H9 (cell line): ENCODE data around the gene IFNK. TPM values are rescaled to one million over a fixed set of nuclear protein-coding genes. Genes with fewer than 3 reads are reported as not detected.

Experiments used
- DNase-seq: peaks from one replicate; pipeline ENCODE4 v3.0.0-alpha.2; 2017
- H2AFZ ChIP-seq: one replicate; pipeline ENCODE4 v1.6.1; 2013; ENCODE audit warnings: mild to moderate bottlenecking, low read length, control low read depth, moderate library complexity
- H2AK5ac ChIP-seq: 2 replicates; pipeline ENCODE4 v1.6.1; 2013; ENCODE audit warnings: low read length, control low read depth, mixed read lengths; ENCODE audit not compliant: insufficient read length
- H2BK120ac ChIP-seq: one replicate; pipeline ENCODE4 v1.6.1; 2013; ENCODE audit warnings: low read depth, mild to moderate bottlenecking, low read length, control low read depth, inconsistent platforms; ENCODE audit not compliant: poor library complexity, severe bottlenecking
- H2BK12ac ChIP-seq: 2 replicates; pipeline ENCODE4 v1.6.1; 2013; ENCODE audit warnings: low read length, control low read depth, mixed read lengths, low read depth; ENCODE audit not compliant: insufficient read length
- H2BK15ac ChIP-seq: 2 replicates; pipeline ENCODE4 v1.6.1; 2013; ENCODE audit warnings: low read depth, low read length, control low read depth
- H2BK20ac ChIP-seq: one replicate; pipeline ENCODE4 v1.6.1; 2013; ENCODE audit warnings: low read depth, mild to moderate bottlenecking, low read length, control low read depth, inconsistent platforms; ENCODE audit not compliant: poor library complexity, severe bottlenecking
- H2BK5ac ChIP-seq: 2 replicates; pipeline ENCODE4 v1.6.1; 2013; ENCODE audit warnings: low read length, control low read depth, mixed read lengths; ENCODE audit not compliant: insufficient read length
- H3K14ac ChIP-seq: 2 replicates; pipeline ENCODE4 v1.6.1; 2013; ENCODE audit warnings: low read length, control low read depth; ENCODE audit not compliant: insufficient read depth
- H3K18ac ChIP-seq: 2 replicates; pipeline ENCODE4 v1.6.1; 2013; ENCODE audit warnings: low read depth, mild to moderate bottlenecking, mixed read lengths, low read length, control low read depth; ENCODE audit not compliant: insufficient read length
- H3K23ac ChIP-seq: 2 replicates; pipeline ENCODE4 v1.6.1; 2013; ENCODE audit warnings: low read length, control low read depth, mixed read lengths, low read depth; ENCODE audit not compliant: insufficient read length
- H3K23me2 ChIP-seq: 2 replicates; pipeline ENCODE4 v1.6.1; 2013; ENCODE audit warnings: low read depth, mild to moderate bottlenecking, mixed read lengths, low read length, control low read depth; ENCODE audit not compliant: insufficient read length, poor library complexity, severe bottlenecking
- H3K27ac ChIP-seq: 2 replicates; pipeline ENCODE4 v1.5.1; 2013; ENCODE audit warnings: low read length, control low read depth, mixed read lengths, low read depth; ENCODE audit not compliant: insufficient read length
- H3K27me3 ChIP-seq: 2 replicates; pipeline ENCODE4 v1.6.1; 2013; ENCODE audit warnings: low read length, control low read depth, inconsistent platforms; ENCODE audit not compliant: insufficient read depth
- H3K4ac ChIP-seq: 2 replicates; pipeline ENCODE4 v1.6.1; 2013; ENCODE audit warnings: low read depth, mild to moderate bottlenecking, control low read depth, inconsistent platforms, low read length, moderate library complexity
- H3K4me1 ChIP-seq: 2 replicates; pipeline ENCODE4 v1.6.1; 2013; ENCODE audit warnings: low read length, control low read depth, inconsistent platforms; ENCODE audit not compliant: insufficient read depth
- H3K4me2 ChIP-seq: 2 replicates; pipeline ENCODE4 v1.6.1; 2013; ENCODE audit warnings: low read length, control low read depth, mixed read lengths; ENCODE audit not compliant: insufficient read length, insufficient read depth
- H3K56ac ChIP-seq: 2 replicates; pipeline ENCODE4 v1.6.1; 2013; ENCODE audit warnings: low read depth, mild to moderate bottlenecking, mixed read lengths, low read length, control low read depth; ENCODE audit not compliant: insufficient read length
- H3K79me1 ChIP-seq: 2 replicates; pipeline ENCODE4 v1.6.1; 2013; ENCODE audit warnings: low read depth, mild to moderate bottlenecking, moderate library complexity, low read length, control low read depth, inconsistent platforms; ENCODE audit not compliant: insufficient read depth, poor library complexity, severe bottlenecking
- H3K79me2 ChIP-seq: 2 replicates; pipeline ENCODE4 v1.6.1; 2013; ENCODE audit warnings: low read length, control low read depth, inconsistent platforms; ENCODE audit not compliant: insufficient read depth
- H3K9ac ChIP-seq: 2 replicates; pipeline ENCODE4 v1.6.1; 2013; ENCODE audit warnings: low read length, control low read depth, mixed read lengths; ENCODE audit not compliant: insufficient read length; ENCODE audit errors: extremely low read depth
- H3K9me3 ChIP-seq: one replicate; pipeline ENCODE4 v1.6.1; 2013; ENCODE audit warnings: low read depth, low read length, inconsistent platforms; ENCODE audit not compliant: control insufficient read depth
- H3T11ph ChIP-seq: one replicate; pipeline ENCODE4 v1.6.1; 2013; ENCODE audit warnings: mild to moderate bottlenecking, low read length, control low read depth, inconsistent platforms
- H4K20me1 ChIP-seq: one replicate; pipeline ENCODE4 v1.6.1; 2013; ENCODE audit not compliant: control insufficient read depth, insufficient read length, insufficient read depth
- H4K5ac ChIP-seq: 2 replicates; pipeline ENCODE4 v1.6.1; 2013; ENCODE audit warnings: low read depth, mild to moderate bottlenecking, mixed read lengths, low read length, control low read depth; ENCODE audit not compliant: insufficient read length
- H4K8ac ChIP-seq: replicated peaks from 2 replicates; pipeline ENCODE4 v1.6.1; 2013; ENCODE audit warnings: low read length, control low read depth, mixed read lengths, low read depth; ENCODE audit not compliant: insufficient read length
- H4K91ac ChIP-seq: 2 replicates; pipeline ENCODE4 v1.6.1; 2013; ENCODE audit warnings: low read depth, mild to moderate bottlenecking, moderate library complexity, mixed read lengths, low read length, control low read depth; ENCODE audit not compliant: insufficient read length
- H3K27ac Mint-ChIP-seq, 3 experiments: 2 replicates in 2 of 3; 3 replicates in 1 of 3; pipeline ENCODE4 v1.8.0; 2020 to 2021; ENCODE audit warnings: mixed read lengths in 3 of 3, mild to moderate bottlenecking in 1 of 3, moderate library complexity in 1 of 3
- H3K27me3 Mint-ChIP-seq: 2 replicates; pipeline ENCODE4 v1.8.0; 2021; ENCODE audit warnings: low read depth, mild to moderate bottlenecking, moderate library complexity, mixed read lengths
- H3K36me3 Mint-ChIP-seq, 3 experiments: 2 replicates in 2 of 3; 3 replicates in 1 of 3; pipeline ENCODE4 v1.8.0; 2020 to 2021; ENCODE audit warnings: low read depth in 3 of 3, mixed read lengths in 3 of 3; ENCODE audit not compliant: insufficient read depth in 1 of 3
- H3K4me1 Mint-ChIP-seq, 2 experiments: 2 replicates each; pipeline ENCODE4 v1.8.0; 2020; ENCODE audit warnings: mixed read lengths in 2 of 2
- H3K4me3 Mint-ChIP-seq, 2 experiments: 2 replicates in 1 of 2; 3 replicates in 1 of 2; pipeline ENCODE4 v1.8.0; 2020 to 2021; ENCODE audit warnings: mild to moderate bottlenecking in 2 of 2, mixed read lengths in 2 of 2, moderate library complexity in 1 of 2
- H3K9me3 Mint-ChIP-seq, 2 experiments: 2 replicates in 1 of 2; 3 replicates in 1 of 2; pipeline ENCODE4 v1.8.0; 2020; ENCODE audit warnings: mild to moderate bottlenecking in 2 of 2, mixed read lengths in 2 of 2, moderate library complexity in 1 of 2
- CTCF ChIP-seq: fragments of 200-600 bp; sonication (generic); conservative IDR thresholded peaks from 3 replicates; pipeline ENCODE4 v1.8.0; 2021; ENCODE audit warnings: antibody characterized with exemption, mild to moderate bottlenecking
- WGBS: extraction: QIAGEN DNeasy Blood & Tissue Kit; methylation state at CpG from one replicate; pipeline ENCODE4 v1.1.7; 2013; ENCODE audit warnings: missing lambda C conversion rate, low lambda C conversion rate, mixed read lengths; ENCODE audit not compliant: insufficient read length; ENCODE audit errors: extremely low coverage; 5-methylcytosine and 5-hydroxymethylcytosine counted together
- total RNA-seq: library from RNA; stranded (reverse); gene quantifications from 2 replicates; pipeline ENCODE4 v1.2.1, GENCODE V29; 2021

IFNK gene
- total RNA-seq, 1 experiment from 2014 or later, result not detected

GRCh38 chr9:27534658-27535209 is 10.6 kb downstream of the IFNK start:
- no peak overlapping the region for H3K56ac ChIP-seq

More at GRCh38 chr9:27534658-27535209, 10.6 kb downstream of the IFNK start:
- no peaks in the 10 kb centered on the region for H3K23me2 ChIP-seq
- H2AK5ac ChIP-seq, result no peak overlapping the region
- no peak overlapping the region for H2BK5ac ChIP-seq
- Mint-ChIP-seq H3K4me3 (no peak overlapping the region), H3K36me3 (peaks cover 0 to 5% (median 0%) of the 10 kb centered on the region in 3 experiments; a peak in 1 of 7 replicates), H3K27me3 (no peaks in the 10 kb centered on the region; the same call in 1 of the 2 replicates), H3K27ac (no peak overlapping the region; a peak in 1 of 7 replicates), H3K9me3 (no peaks in the 10 kb centered on the region), H3K4me1 (peaks cover 16 to 19% of the 10 kb centered on the region in 2 experiments)
- H4K91ac ChIP-seq, result no peak overlapping the region
- H3K4me2 ChIP-seq, result no peak overlapping the region
- DNase-seq, result no peak
- no peaks in the 10 kb centered on the region for H3K79me1 ChIP-seq
- no peak overlapping the region for H3K23ac ChIP-seq
- no peak overlapping the region for H3K9ac ChIP-seq
- H2BK20ac ChIP-seq, result no peak overlapping the region
- no CpG with 5 or more reads among the region's 3 CpGs for WGBS
- H3K4ac ChIP-seq, result no peak overlapping the region
- H3K27me3 ChIP-seq, result no peaks in the 10 kb centered on the region
- H3K14ac ChIP-seq, result no peak overlapping the region
- no peaks in the 10 kb centered on the region; the same call in 1 of the 2 replicates for H3K79me2 ChIP-seq
- no peak overlapping the region for H3K27ac ChIP-seq
- no peaks in the 10 kb centered on the region for H3K9me3 ChIP-seq
- no peak overlapping the region for H2BK12ac ChIP-seq
- TF ChIP-seq CTCF, result no peak
- no peaks in the 10 kb centered on the region for H4K20me1 ChIP-seq
- H3K4me1 ChIP-seq, result no peaks in the 10 kb centered on the region; the same call in 1 of the 2 replicates
- H4K8ac ChIP-seq, result no peak overlapping the region
- H3K18ac ChIP-seq, result no peak overlapping the region
- no peak overlapping the region for H2BK120ac ChIP-seq
- H2BK15ac ChIP-seq, result no peak overlapping the region
- no peak overlapping the region for H3T11ph ChIP-seq
- no peak overlapping the region for H4K5ac ChIP-seq
- no peak overlapping the region for H2AFZ ChIP-seq
